ENCODE data around the gene BRD4. TPM values are rescaled to one million over a fixed set of nuclear protein-coding genes. Genes with fewer than 3 reads are reported as not detected.

BRD4 gene
- 10 to 100 TPM; 94.3 to 99.6 TPM for total RNA-seq

- DNase-seq (peak; percentile 78), ATAC-seq (peak; percentile 59)
- H3K4me3 Mint-ChIP-seq: peak within 1 kb of the TSS; percentile 89
- POLR2A ChIA-PET: interaction anchor here (0.5 to 3.0 kb wide), 16 partner anchors 8 to 1888 kb away, joined by 3 to 15 read pairs (median 4); partner anchors contain the start of genes AKAP8 and AKAP8L
- no peaks in the 10 kb centered on the region for H3K9me3 Mint-ChIP-seq
- H3K27me3 Mint-ChIP-seq: no peaks in the 10 kb centered on the region
- H3K27ac Mint-ChIP-seq: peak within 1 kb of the TSS; percentile 97
- no peak for TF ChIP-seq CTCF (IDR thresholded peaks at IDR 0.05)
- peaks cover 31% of the 10 kb centered on the region for H3K4me1 Mint-ChIP-seq (ENCODE audit: low read depth)
- intact Hi-C loops (cut with micrococcal nuclease): loop anchor here (5.0 kb wide), 1 partner anchor 40 kb away; no protein-coding TSS in a partner anchor
- peaks cover 26% of the 10 kb centered on the region for H3K36me3 Mint-ChIP-seq (ENCODE audit: low read depth)
- CTCF ChIA-PET: interaction anchor here (1.6 kb wide), 1 partner anchor 87 kb away, joined by 5 read pairs; the partner anchor contains the start of gene AKAP8L
Measured at GRCh38 chr19:15332311-15332996, at the start of gene BRD4. TSS of gene BRD4 (minus strand) at chr19:15332539. CDS start at chr19:15273099, 59,440 bp downstream.

GRCh38 chr19:15381864-15382263 is 49.5 kb upstream of the BRD4 start:
- Mint-ChIP-seq H3K4me3 (no peak overlapping the region), H3K36me3 (ENCODE audit: low read depth) (peaks cover 14% of the 10 kb centered on the region), H3K9me3 (no peaks in the 10 kb centered on the region), H3K4me1 (ENCODE audit: low read depth) (peaks cover 25% of the 10 kb centered on the region), H3K27me3 (no peaks in the 10 kb centered on the region), H3K27ac (peak overlapping the region; percentile 40)
- ATAC-seq (no peak), DNase-seq (no peak)
- TF ChIP-seq CTCF (IDR thresholded peaks at IDR 0.05): no peak
- intact Hi-C loops (cut with micrococcal nuclease): no loop called here
- POLR2A ChIA-PET: no interaction called here
- CTCF ChIA-PET: no interaction called here

GRCh38 chr19:15381429-15381828 is 49.1 kb upstream of the BRD4 start:
- Mint-ChIP-seq H3K4me3 (peak overlapping the region; percentile 86), H3K36me3 (ENCODE audit: low read depth) (peaks cover 17% of the 10 kb centered on the region), H3K4me1 (ENCODE audit: low read depth) (peaks cover 29% of the 10 kb centered on the region), H3K27ac (peak overlapping the region; percentile 40), H3K9me3 (no peaks in the 10 kb centered on the region), H3K27me3 (no peaks in the 10 kb centered on the region)
- no peak for TF ChIP-seq CTCF (IDR thresholded peaks at IDR 0.05)
- intact Hi-C loops (cut with micrococcal nuclease): no loop called here
- DNase-seq: no peak
- ChIA-PET POLR2A (no interaction called here), CTCF (no interaction called here)
- no peak for ATAC-seq

- H3K36me3 Mint-ChIP-seq (ENCODE audit: low read depth): peaks cover 17% of the 10 kb centered on the region
- CTCF ChIA-PET: interaction anchor here (0.7 to 3.4 kb wide), 9 partner anchors 20 to 180 kb away, joined by 3 to 27 read pairs (median 4); partner anchors contain the start of gene AKAP8L
- H3K9me3 Mint-ChIP-seq: no peaks in the 10 kb centered on the region
- intact Hi-C loops (cut with micrococcal nuclease): loop anchor here (5.0 kb wide), 1 partner anchor 177 kb away; no protein-coding TSS in a partner anchor
- no peak for DNase-seq
- H3K4me1 Mint-ChIP-seq (ENCODE audit: low read depth): peaks cover 32% of the 10 kb centered on the region
- POLR2A ChIA-PET: interaction anchor here (0.6 to 6.7 kb wide), 14 partner anchors 7 to 170 kb away, joined by 3 to 44 read pairs (median 4); partner anchors contain the start of gene AKAP8L
- TF ChIP-seq CTCF (IDR thresholded peaks at IDR 0.05): no peak
- H3K27me3 Mint-ChIP-seq: no peaks in the 10 kb centered on the region
- ATAC-seq: peak; percentile 29
- H3K27ac Mint-ChIP-seq: peak overlapping the region; percentile 87
- H3K4me3 Mint-ChIP-seq: peak overlapping the region; percentile 86
Measured at GRCh38 chr19:15379999-15380647, 47.8 kb upstream of the BRD4 start.
